Heart left ventricle (tissue), 16 donors: ENCODE data around the gene ANKS3. TPM values are rescaled to one million over a fixed set of nuclear protein-coding genes. Genes with fewer than 3 reads are reported as not detected.
A peak's percentile ranks its signal among the peaks of the same experiment; 100 is the strongest.

Experiments used
- ATAC-seq, 4 donors: fragments of 200-7000 bp; cut with Tn5 transposase; one replicate each; pipeline ENCODE4 v1.9.1; 2020 to 2022; ENCODE audit warnings: moderate library complexity in 4 of 4, mild to moderate bottlenecking in 3 of 4, moderate number of reproducible peaks in 1 of 4
- DNase-seq, 5 donors: peaks; one replicate each; pipeline ENCODE4 v3.0.0-alpha.2; 2020
- H3K27ac ChIP-seq, 12 donors: fragments of 200-600 bp; sonication (generic) in 4 of 12; one replicate each; pipeline versions ENCODE4 v1.5.0 to v1.8.0; 2016 to 2022; ENCODE audit warnings: mild to moderate bottlenecking in 2 of 12
- H3K27me3 ChIP-seq, 9 donors: fragments of 200-600 bp; sonication (generic) in 2 of 9; one replicate each; pipeline versions ENCODE4 v1.5.1 to v1.8.0; 2016 to 2022; ENCODE audit warnings: mild to moderate bottlenecking in 3 of 9
- H3K36me3 ChIP-seq, 9 donors: fragments of 200-600 bp; sonication (generic) in 2 of 9; one replicate each; pipeline versions ENCODE4 v1.5.0 to v1.8.0; 2018 to 2022; ENCODE audit warnings: mild to moderate bottlenecking in 2 of 9
- H3K4me1 ChIP-seq, 12 donors: fragments of 200-600 bp; sonication (generic) in 4 of 12; one replicate each; pipeline versions ENCODE4 v1.5.0 to v1.8.0; 2016 to 2022; ENCODE audit warnings: mild to moderate bottlenecking in 3 of 12
- H3K4me3 ChIP-seq, 12 donors: fragments of 200-600 bp; sonication (generic) in 4 of 12; one replicate each; pipeline versions ENCODE4 v1.5.0 to v1.8.0; 2017 to 2022; ENCODE audit warnings: mild to moderate bottlenecking in 9 of 12, moderate library complexity in 4 of 12
- H3K9me3 ChIP-seq, 12 donors: fragments of 200-600 bp; sonication (generic) in 4 of 12; one replicate each; pipeline versions ENCODE4 v1.5.0 to v1.8.0; 2016 to 2022; ENCODE audit warnings: mild to moderate bottlenecking in 1 of 12
- POLR2A ChIP-seq, 2 donors: fragments of 450-650 bp; IDR thresholded peaks; one replicate each; pipeline ENCODE4 v1.6.1; 2017; ENCODE audit warnings: antibody characterized with exemption in 2 of 2, mild to moderate bottlenecking in 2 of 2, moderate library complexity in 2 of 2
- WGBS, 4 donors: extraction: QIAGEN DNeasy Blood & Tissue Kit in 2 of 4; methylation state at CpG; one replicate each; pipeline versions ENCODE4 v1.1.5 to v1.1.7; 2013 to 2018; 5-methylcytosine and 5-hydroxymethylcytosine counted together
- intact Hi-C, 10 donors: fragments of 100-400 bp; cut with DNase I; formaldehyde crosslinking; loops; one replicate each; pipeline versions ENCODE4 v1.11.1 to v1.14.2; 2022
- polyA plus RNA-seq, 2 donors: library from polyadenylated mRNA; stranded (reverse); fragments of 200-250 nt; gene quantifications; one replicate each; pipeline ENCODE4 v1.2.3, GENCODE V29; 2013
- total RNA-seq, 9 donors: library from RNA; depleted of rRNA in 2 of 9; stranded (reverse); fragments of >200 nt in 2 of 9; fragmentation: NEBNext Ultra II Directional in 3 of 9; extraction: Animal tissue kit (Norgen Biotek cat#: 25700) in 3 of 9; gene quantifications; one replicate each; pipeline versions ENCODE4 v1.1.0 to v1.2.4, GENCODE V29; 2016 to 2023
- TF ChIP-seq, protein P1 (sequence below), 12 donors: fragments of 200-600 bp; sonication (generic) in 4 of 12; IDR thresholded peaks; one replicate each; pipeline versions ENCODE4 v1.5.0 to v1.8.0; 2018 to 2022; ENCODE audit warnings: antibody characterized with exemption in 12 of 12, mild to moderate bottlenecking in 5 of 12
- donor health status: ischemic (EF 13 %, LVEDD 7.1; RV severe dilation, severe dysfunction).
- donor health status: healthy with polysubstance abuse.
- donor health status: DM: no; HTN: yes; CAD: no.
- donor health status: DM: no; HTN: no; CAD: no.
- donor health status: ischemic (EF 25% LVEDD 6.9; RV normal size, moderate dysfunction).
- donor health status: ischemic (EF 25% LVEDD 5.7; RV mildly dilated, moderate dysfunction).
- donor health status: healthy.
- donor health status: DM: yes; HTN: yes; CAD: no.
- donor health status: ischemic (EF 35%, LVEDD 5.7; RV mildly dilated, moderate dysfunction).
- donor health status: nonischemic (EF 11% LVEDD 7.7; RV severe dilation, severe dysfunction).
- donor health status: DM: yes; HTN: yes; CAD: no.
- donor health status: PGD.
- donor health status: ischemic (EF 29% LVEDD 5.4; RV normal size, mild dysfunction).
- donor health status: nonischemic (EF 23%, LVEDD 6.1; RV moderate dilation, normal function).

Gene ANKS3
- total and polyA plus RNA-seq, 11 donors: 5.1 to 12.7 (median 9.2) TPM

DNA sequence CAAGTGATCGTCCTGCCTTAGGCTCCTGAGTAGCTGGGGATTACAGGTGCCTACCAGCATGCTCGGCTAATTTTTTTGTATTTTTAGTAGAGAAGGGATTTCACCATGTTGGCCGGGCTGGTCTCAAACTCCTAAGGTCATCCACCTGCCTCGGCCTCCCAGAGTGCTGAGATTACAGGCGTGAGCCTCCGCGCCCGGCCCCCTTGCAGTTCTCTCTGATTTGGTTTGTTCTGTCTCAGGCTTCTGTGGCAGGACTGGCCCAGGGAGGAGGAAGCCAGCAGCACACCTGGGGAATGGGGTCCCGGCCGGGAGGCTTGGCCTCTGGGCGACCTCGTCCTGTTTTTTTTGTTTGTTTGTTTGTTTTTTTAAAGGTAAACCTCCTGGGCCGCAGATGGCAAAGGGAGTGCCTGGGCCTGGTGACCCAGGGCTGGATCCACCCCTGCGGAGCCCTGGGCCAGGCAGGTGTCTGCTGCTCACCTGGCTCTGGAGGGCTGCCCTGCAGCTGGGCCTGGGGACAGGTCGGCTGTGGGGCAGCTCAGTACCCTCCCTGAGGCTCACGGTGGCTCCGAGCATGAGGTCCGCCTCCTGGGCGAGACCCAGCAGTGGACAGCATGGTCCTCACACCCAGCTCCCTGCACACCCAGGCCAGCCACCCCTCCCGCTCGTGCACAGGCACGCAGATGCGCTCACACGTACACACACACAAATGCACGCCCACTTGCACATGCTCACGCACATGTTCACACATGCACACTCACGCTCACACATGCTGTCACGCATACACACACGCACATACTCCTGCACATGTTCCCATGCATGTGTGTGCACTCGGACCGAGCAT lies 44.0 kb downstream of the ANKS3 start:
- H3K4me1 ChIP-seq: peaks cover under 1 to 36% (median 16%) of the 10 kb centered on the region in 12 donors
- DNase-seq (no peak), ATAC-seq (no peak)
- H3K4me3 ChIP-seq: no peak overlapping the region
- H3K9me3 ChIP-seq: no peaks in the 10 kb centered on the region
- intact Hi-C loops: loop anchor here in 2 of 10 donors (5.0 to 10.0 kb wide), 2 partner anchors 68 to 265 kb away; partner anchors contain the start of genes SEC14L5 (in 2 of the 2) and MGRN1 (in 1 of the 2)
- no peak for TF ChIP-seq POLR2A (IDR thresholded peaks at IDR 0.05)
- TF ChIP-seq, protein P1, sequence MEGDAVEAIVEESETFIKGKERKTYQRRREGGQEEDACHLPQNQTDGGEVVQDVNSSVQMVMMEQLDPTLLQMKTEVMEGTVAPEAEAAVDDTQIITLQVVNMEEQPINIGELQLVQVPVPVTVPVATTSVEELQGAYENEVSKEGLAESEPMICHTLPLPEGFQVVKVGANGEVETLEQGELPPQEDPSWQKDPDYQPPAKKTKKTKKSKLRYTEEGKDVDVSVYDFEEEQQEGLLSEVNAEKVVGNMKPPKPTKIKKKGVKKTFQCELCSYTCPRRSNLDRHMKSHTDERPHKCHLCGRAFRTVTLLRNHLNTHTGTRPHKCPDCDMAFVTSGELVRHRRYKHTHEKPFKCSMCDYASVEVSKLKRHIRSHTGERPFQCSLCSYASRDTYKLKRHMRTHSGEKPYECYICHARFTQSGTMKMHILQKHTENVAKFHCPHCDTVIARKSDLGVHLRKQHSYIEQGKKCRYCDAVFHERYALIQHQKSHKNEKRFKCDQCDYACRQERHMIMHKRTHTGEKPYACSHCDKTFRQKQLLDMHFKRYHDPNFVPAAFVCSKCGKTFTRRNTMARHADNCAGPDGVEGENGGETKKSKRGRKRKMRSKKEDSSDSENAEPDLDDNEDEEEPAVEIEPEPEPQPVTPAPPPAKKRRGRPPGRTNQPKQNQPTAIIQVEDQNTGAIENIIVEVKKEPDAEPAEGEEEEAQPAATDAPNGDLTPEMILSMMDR (IDR thresholded peaks at IDR 0.05): no peak
- H3K27me3 ChIP-seq: no peaks in the 10 kb centered on the region
- 86 to 91% (median 88%) methylated on average over 24 to 31 of the region's 31 CpGs for WGBS, 4 donors
- H3K27ac ChIP-seq: no peak overlapping the region
- peaks cover 0 to 53% (median 20%) of the 10 kb centered on the region in 9 donors for H3K36me3 ChIP-seq

DNA sequence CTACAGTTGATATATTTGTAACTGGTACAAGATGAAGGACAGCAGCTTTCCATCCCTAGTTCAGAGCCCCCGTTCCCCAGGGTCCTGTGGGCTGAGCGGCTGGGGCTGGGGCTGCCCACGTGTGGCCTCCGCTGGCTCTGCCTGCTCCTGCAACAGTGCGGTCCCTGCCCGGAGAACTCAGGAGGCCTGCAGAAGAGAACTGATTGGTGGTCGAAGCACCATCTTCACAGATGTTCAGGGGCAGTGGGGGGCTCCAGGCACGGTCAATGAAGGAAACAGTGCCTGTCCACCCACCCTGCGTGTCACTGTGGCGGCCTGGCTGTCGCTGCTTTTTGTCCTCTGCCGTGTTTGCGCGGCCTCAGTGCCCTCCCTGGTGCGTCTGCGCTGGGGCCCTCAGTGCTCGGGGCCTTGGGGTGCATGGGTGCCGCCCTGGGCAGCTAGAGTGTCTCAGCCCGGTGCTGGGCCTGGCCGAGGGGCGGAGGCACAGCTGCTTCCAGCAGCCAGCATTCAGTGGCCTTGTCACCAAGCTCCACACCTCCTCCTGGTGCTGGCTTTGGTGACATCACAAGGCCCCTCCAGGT lies 44.9 kb downstream of the ANKS3 start:
- H3K4me1 ChIP-seq: peaks cover 0 to 30% (median 8%) of the 10 kb centered on the region in 12 donors
- TF ChIP-seq POLR2A (IDR thresholded peaks at IDR 0.05): no peak
- TF ChIP-seq, protein P1 (IDR thresholded peaks at IDR 0.05): no peak
- no peak overlapping the region for H3K4me3 ChIP-seq
- intact Hi-C loops: loop anchor here in 1 of 10 donors (10.0 kb wide), 1 partner anchor 266 kb away; the partner anchor contains the start of gene SEC14L5
- ATAC-seq (no peak), DNase-seq (peak in 2 of 5 donors; percentile 11 to 48)
- no peaks in the 10 kb centered on the region for H3K9me3 ChIP-seq
- H3K27me3 ChIP-seq: no peaks in the 10 kb centered on the region
- no peak overlapping the region for H3K27ac ChIP-seq
- peaks cover under 1 to 57% (median 29%) of the 10 kb centered on the region in 9 donors for H3K36me3 ChIP-seq
- WGBS, 4 donors: 91 to 97% (median 92%) methylated on average over 18 to 21 of the region's 21 CpGs

DNA sequence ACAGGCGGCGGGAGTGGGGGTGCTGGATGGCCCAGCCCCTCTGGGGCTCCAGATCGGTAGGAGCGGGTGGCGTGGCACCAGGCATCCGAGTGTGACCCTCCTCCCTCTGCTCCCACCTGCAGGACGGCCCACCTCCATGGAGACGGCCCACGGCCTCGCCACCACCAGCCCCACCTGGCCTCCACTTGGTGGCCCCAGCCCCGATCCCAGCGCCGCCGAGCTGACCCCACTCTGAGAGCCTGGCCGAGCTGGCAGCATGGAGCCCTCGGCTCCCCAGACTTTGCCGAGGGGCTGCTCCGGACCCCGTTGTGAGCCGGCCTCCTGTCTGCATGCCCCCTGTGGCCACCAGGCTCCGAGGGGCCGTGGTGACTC lies 45.4 kb downstream of the ANKS3 start:
- Histone ChIP-seq H3K9me3 (no peaks in the 10 kb centered on the region), H3K27me3 (no peaks in the 10 kb centered on the region), H3K4me1 (peaks cover 0 to 30% (median 7%) of the 10 kb centered on the region in 12 donors), H3K4me3 (no peak overlapping the region), H3K27ac (no peak overlapping the region), H3K36me3 (peaks cover 2 to 62% (median 34%) of the 10 kb centered on the region in 9 donors)
- DNase-seq (peak in 2 of 5 donors; percentile 22 to 49), ATAC-seq (no peak)
- no peak for TF ChIP-seq POLR2A (IDR thresholded peaks at IDR 0.05)
- TF ChIP-seq, protein P1 (IDR thresholded peaks at IDR 0.05): no peak
- intact Hi-C loops: loop anchor here in 1 of 10 donors (10.0 kb wide), 1 partner anchor 266 kb away; the partner anchor contains the start of gene SEC14L5
- 91 to 96% (median 93%) methylated on average over 12 to 22 of the region's 22 CpGs for WGBS, 4 donors
